H9 (cell line): ENCODE results near the gene SRBD1. TPM values are rescaled to one million over a fixed set of nuclear protein-coding genes. Genes with fewer than 3 reads are reported as not detected.

Experiments used
- DNase-seq: peaks from one replicate; pipeline ENCODE4 v3.0.0-alpha.2; 2017
- H2AFZ ChIP-seq: one replicate; pipeline ENCODE4 v1.6.1; 2013; ENCODE audit warnings: mild to moderate bottlenecking, low read length, control low read depth, moderate library complexity
- H2AK5ac ChIP-seq: 2 replicates; pipeline ENCODE4 v1.6.1; 2013; ENCODE audit warnings: low read length, control low read depth, mixed read lengths; ENCODE audit not compliant: insufficient read length
- H2BK120ac ChIP-seq: one replicate; pipeline ENCODE4 v1.6.1; 2013; ENCODE audit warnings: low read depth, mild to moderate bottlenecking, low read length, control low read depth, inconsistent platforms; ENCODE audit not compliant: poor library complexity, severe bottlenecking
- H2BK12ac ChIP-seq: 2 replicates; pipeline ENCODE4 v1.6.1; 2013; ENCODE audit warnings: low read length, control low read depth, mixed read lengths, low read depth; ENCODE audit not compliant: insufficient read length
- H2BK15ac ChIP-seq: 2 replicates; pipeline ENCODE4 v1.6.1; 2013; ENCODE audit warnings: low read depth, low read length, control low read depth
- H2BK20ac ChIP-seq: one replicate; pipeline ENCODE4 v1.6.1; 2013; ENCODE audit warnings: low read depth, mild to moderate bottlenecking, low read length, control low read depth, inconsistent platforms; ENCODE audit not compliant: poor library complexity, severe bottlenecking
- H2BK5ac ChIP-seq: 2 replicates; pipeline ENCODE4 v1.6.1; 2013; ENCODE audit warnings: low read length, control low read depth, mixed read lengths; ENCODE audit not compliant: insufficient read length
- H3K14ac ChIP-seq: 2 replicates; pipeline ENCODE4 v1.6.1; 2013; ENCODE audit warnings: low read length, control low read depth; ENCODE audit not compliant: insufficient read depth
- H3K18ac ChIP-seq: 2 replicates; pipeline ENCODE4 v1.6.1; 2013; ENCODE audit warnings: low read depth, mild to moderate bottlenecking, mixed read lengths, low read length, control low read depth; ENCODE audit not compliant: insufficient read length
- H3K23ac ChIP-seq: 2 replicates; pipeline ENCODE4 v1.6.1; 2013; ENCODE audit warnings: low read length, control low read depth, mixed read lengths, low read depth; ENCODE audit not compliant: insufficient read length
- H3K23me2 ChIP-seq: 2 replicates; pipeline ENCODE4 v1.6.1; 2013; ENCODE audit warnings: low read depth, mild to moderate bottlenecking, mixed read lengths, low read length, control low read depth; ENCODE audit not compliant: insufficient read length, poor library complexity, severe bottlenecking
- H3K27ac ChIP-seq: 2 replicates; pipeline ENCODE4 v1.5.1; 2013; ENCODE audit warnings: low read length, control low read depth, mixed read lengths, low read depth; ENCODE audit not compliant: insufficient read length
- H3K27me3 ChIP-seq: 2 replicates; pipeline ENCODE4 v1.6.1; 2013; ENCODE audit warnings: low read length, control low read depth, inconsistent platforms; ENCODE audit not compliant: insufficient read depth
- H3K4ac ChIP-seq: 2 replicates; pipeline ENCODE4 v1.6.1; 2013; ENCODE audit warnings: low read depth, mild to moderate bottlenecking, control low read depth, inconsistent platforms, low read length, moderate library complexity
- H3K4me1 ChIP-seq: 2 replicates; pipeline ENCODE4 v1.6.1; 2013; ENCODE audit warnings: low read length, control low read depth, inconsistent platforms; ENCODE audit not compliant: insufficient read depth
- H3K4me2 ChIP-seq: 2 replicates; pipeline ENCODE4 v1.6.1; 2013; ENCODE audit warnings: low read length, control low read depth, mixed read lengths; ENCODE audit not compliant: insufficient read length, insufficient read depth
- H3K56ac ChIP-seq: 2 replicates; pipeline ENCODE4 v1.6.1; 2013; ENCODE audit warnings: low read depth, mild to moderate bottlenecking, mixed read lengths, low read length, control low read depth; ENCODE audit not compliant: insufficient read length
- H3K79me1 ChIP-seq: 2 replicates; pipeline ENCODE4 v1.6.1; 2013; ENCODE audit warnings: low read depth, mild to moderate bottlenecking, moderate library complexity, low read length, control low read depth, inconsistent platforms; ENCODE audit not compliant: insufficient read depth, poor library complexity, severe bottlenecking
- H3K79me2 ChIP-seq: 2 replicates; pipeline ENCODE4 v1.6.1; 2013; ENCODE audit warnings: low read length, control low read depth, inconsistent platforms; ENCODE audit not compliant: insufficient read depth
- H3K9ac ChIP-seq: 2 replicates; pipeline ENCODE4 v1.6.1; 2013; ENCODE audit warnings: low read length, control low read depth, mixed read lengths; ENCODE audit not compliant: insufficient read length; ENCODE audit errors: extremely low read depth
- H3K9me3 ChIP-seq: one replicate; pipeline ENCODE4 v1.6.1; 2013; ENCODE audit warnings: low read depth, low read length, inconsistent platforms; ENCODE audit not compliant: control insufficient read depth
- H3T11ph ChIP-seq: one replicate; pipeline ENCODE4 v1.6.1; 2013; ENCODE audit warnings: mild to moderate bottlenecking, low read length, control low read depth, inconsistent platforms
- H4K20me1 ChIP-seq: one replicate; pipeline ENCODE4 v1.6.1; 2013; ENCODE audit not compliant: control insufficient read depth, insufficient read length, insufficient read depth
- H4K5ac ChIP-seq: 2 replicates; pipeline ENCODE4 v1.6.1; 2013; ENCODE audit warnings: low read depth, mild to moderate bottlenecking, mixed read lengths, low read length, control low read depth; ENCODE audit not compliant: insufficient read length
- H4K8ac ChIP-seq: replicated peaks from 2 replicates; pipeline ENCODE4 v1.6.1; 2013; ENCODE audit warnings: low read length, control low read depth, mixed read lengths, low read depth; ENCODE audit not compliant: insufficient read length
- H4K91ac ChIP-seq: 2 replicates; pipeline ENCODE4 v1.6.1; 2013; ENCODE audit warnings: low read depth, mild to moderate bottlenecking, moderate library complexity, mixed read lengths, low read length, control low read depth; ENCODE audit not compliant: insufficient read length
- H3K27ac Mint-ChIP-seq, 3 experiments: 2 replicates in 2 of 3; 3 replicates in 1 of 3; pipeline ENCODE4 v1.8.0; 2020 to 2021; ENCODE audit warnings: mixed read lengths in 3 of 3, mild to moderate bottlenecking in 1 of 3, moderate library complexity in 1 of 3
- H3K27me3 Mint-ChIP-seq: 2 replicates; pipeline ENCODE4 v1.8.0; 2021; ENCODE audit warnings: low read depth, mild to moderate bottlenecking, moderate library complexity, mixed read lengths
- H3K36me3 Mint-ChIP-seq, 3 experiments: 2 replicates in 2 of 3; 3 replicates in 1 of 3; pipeline ENCODE4 v1.8.0; 2020 to 2021; ENCODE audit warnings: low read depth in 3 of 3, mixed read lengths in 3 of 3; ENCODE audit not compliant: insufficient read depth in 1 of 3
- H3K4me1 Mint-ChIP-seq, 2 experiments: 2 replicates each; pipeline ENCODE4 v1.8.0; 2020; ENCODE audit warnings: mixed read lengths in 2 of 2
- H3K4me3 Mint-ChIP-seq, 2 experiments: 2 replicates in 1 of 2; 3 replicates in 1 of 2; pipeline ENCODE4 v1.8.0; 2020 to 2021; ENCODE audit warnings: mild to moderate bottlenecking in 2 of 2, mixed read lengths in 2 of 2, moderate library complexity in 1 of 2
- H3K9me3 Mint-ChIP-seq, 2 experiments: 2 replicates in 1 of 2; 3 replicates in 1 of 2; pipeline ENCODE4 v1.8.0; 2020; ENCODE audit warnings: mild to moderate bottlenecking in 2 of 2, mixed read lengths in 2 of 2, moderate library complexity in 1 of 2
- WGBS: extraction: QIAGEN DNeasy Blood & Tissue Kit; methylation state at CpG from one replicate; pipeline ENCODE4 v1.1.7; 2013; ENCODE audit warnings: missing lambda C conversion rate, low lambda C conversion rate, mixed read lengths; ENCODE audit not compliant: insufficient read length; ENCODE audit errors: extremely low coverage; 5-methylcytosine and 5-hydroxymethylcytosine counted together
- total RNA-seq: library from RNA; stranded (reverse); gene quantifications from 2 replicates; pipeline ENCODE4 v1.2.1, GENCODE V29; 2021
- TF ChIP-seq, protein P1 (sequence below): fragments of 200-600 bp; sonication (generic); conservative IDR thresholded peaks from 3 replicates; pipeline ENCODE4 v1.8.0; 2021; ENCODE audit warnings: antibody characterized with exemption, mild to moderate bottlenecking

Gene SRBD1
- total RNA-seq, 1 experiment from 2014 or later, result 18.3 TPM

DNA sequence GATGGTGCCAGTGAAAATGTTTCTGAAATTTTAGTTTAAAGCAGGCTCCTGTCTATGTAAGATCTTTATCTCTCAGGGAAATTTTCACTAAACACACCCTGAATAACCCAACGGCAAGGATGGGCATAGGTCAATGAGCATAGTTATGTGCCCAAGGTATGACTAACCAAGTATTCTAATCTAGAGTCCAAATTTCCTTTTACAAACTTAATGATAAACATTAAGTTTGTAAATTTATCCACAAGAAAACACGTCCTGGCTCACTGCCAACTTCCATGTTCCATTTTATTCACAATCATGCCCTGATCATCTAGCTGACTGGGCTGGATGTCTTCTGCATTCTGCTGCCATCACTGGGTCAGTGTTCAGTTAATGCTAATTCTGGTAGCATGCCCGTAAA is 151.2 kb downstream of the SRBD1 start:
- no peak overlapping the region for H3K27ac Mint-ChIP-seq
- WGBS, result no CpG with 5 or more reads among the region's 3 CpGs
- H3K4me1 ChIP-seq, result no peaks in the 10 kb centered on the region; the same call in 1 of the 2 replicates
- no peak overlapping the region for H3K4me3 Mint-ChIP-seq
- H4K8ac ChIP-seq, result no peak overlapping the region
- H3K27me3 ChIP-seq, result no peaks in the 10 kb centered on the region
- no peak overlapping the region for H2AFZ ChIP-seq
- H2BK20ac ChIP-seq, result no peak overlapping the region
- H3K27me3 Mint-ChIP-seq, result no peaks in the 10 kb centered on the region
- H2BK15ac ChIP-seq, result no peak overlapping the region
- no peak overlapping the region for H3K4ac ChIP-seq
- no peaks in the 10 kb centered on the region for H3K79me1 ChIP-seq
- H3K79me2 ChIP-seq, result no peaks in the 10 kb centered on the region
- H3K9me3 Mint-ChIP-seq, result no peaks in the 10 kb centered on the region
- H3K23ac ChIP-seq, result no peak overlapping the region
- H2AK5ac ChIP-seq, result no peak overlapping the region
- H2BK120ac ChIP-seq, result no peak overlapping the region
- H3T11ph ChIP-seq, result no peak overlapping the region
- H3K18ac ChIP-seq, result no peak overlapping the region
- H2BK5ac ChIP-seq, result no peak overlapping the region
- no peaks in the 10 kb centered on the region for H4K20me1 ChIP-seq
- peaks cover 30 to 34% of the 10 kb centered on the region in 2 experiments for H3K4me1 Mint-ChIP-seq
- no peak overlapping the region for H3K14ac ChIP-seq
- no peak overlapping the region for H2BK12ac ChIP-seq
- no peak overlapping the region for H4K91ac ChIP-seq
- TF ChIP-seq, protein P1, sequence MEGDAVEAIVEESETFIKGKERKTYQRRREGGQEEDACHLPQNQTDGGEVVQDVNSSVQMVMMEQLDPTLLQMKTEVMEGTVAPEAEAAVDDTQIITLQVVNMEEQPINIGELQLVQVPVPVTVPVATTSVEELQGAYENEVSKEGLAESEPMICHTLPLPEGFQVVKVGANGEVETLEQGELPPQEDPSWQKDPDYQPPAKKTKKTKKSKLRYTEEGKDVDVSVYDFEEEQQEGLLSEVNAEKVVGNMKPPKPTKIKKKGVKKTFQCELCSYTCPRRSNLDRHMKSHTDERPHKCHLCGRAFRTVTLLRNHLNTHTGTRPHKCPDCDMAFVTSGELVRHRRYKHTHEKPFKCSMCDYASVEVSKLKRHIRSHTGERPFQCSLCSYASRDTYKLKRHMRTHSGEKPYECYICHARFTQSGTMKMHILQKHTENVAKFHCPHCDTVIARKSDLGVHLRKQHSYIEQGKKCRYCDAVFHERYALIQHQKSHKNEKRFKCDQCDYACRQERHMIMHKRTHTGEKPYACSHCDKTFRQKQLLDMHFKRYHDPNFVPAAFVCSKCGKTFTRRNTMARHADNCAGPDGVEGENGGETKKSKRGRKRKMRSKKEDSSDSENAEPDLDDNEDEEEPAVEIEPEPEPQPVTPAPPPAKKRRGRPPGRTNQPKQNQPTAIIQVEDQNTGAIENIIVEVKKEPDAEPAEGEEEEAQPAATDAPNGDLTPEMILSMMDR, result no peak
- H3K56ac ChIP-seq, result no peak overlapping the region
- H4K5ac ChIP-seq, result no peak overlapping the region
- no peak overlapping the region for H3K27ac ChIP-seq
- H3K23me2 ChIP-seq, result no peaks in the 10 kb centered on the region
- peaks cover 0 to 6% (median 0%) of the 10 kb centered on the region in 3 experiments; a peak in 1 of 7 replicates for H3K36me3 Mint-ChIP-seq
- no peaks in the 10 kb centered on the region for H3K9me3 ChIP-seq
- no peak overlapping the region for H3K9ac ChIP-seq
- H3K4me2 ChIP-seq, result no peak overlapping the region
- DNase-seq, result no peak
